ENCODE results near the gene PLXNA4. TPM values are rescaled to one million over a fixed set of nuclear protein-coding genes. Genes with fewer than 3 reads are reported as not detected.

The PLXNA4 gene
- total RNA-seq, 1 experiment from 2014 or later, result not detected

GRCh38 chr7:132247995-132248618 lies 328.2 kb downstream of the PLXNA4 start:
- H2AFZ ChIP-seq (ENCODE audit: low read depth, low read length, poor library complexity, severe bottlenecking), result no peak overlapping the region
- no peak overlapping the region for H3K9ac ChIP-seq (ENCODE audit: low read length)
- no peak overlapping the region for H3K4me2 ChIP-seq (ENCODE audit: low read length)
- intact Hi-C loops (cut with micrococcal nuclease), result no loop called here
- H3K27ac ChIP-seq (ENCODE audit: low read depth, low read length), result no peak overlapping the region
- peaks cover 18% of the 10 kb centered on the region for H3K27me3 ChIP-seq (ENCODE audit: insufficient read depth, low read length)
- no peak for ATAC-seq
- BruUV-seq (replicated peaks), result no TSS peak
- no peaks in the 10 kb centered on the region for H3K9me3 ChIP-seq (ENCODE audit: control insufficient read depth in 1 of 2, insufficient read depth in 1 of 2, low read depth in 1 of 2, low read length in 2 of 2)
- H3K9me2 ChIP-seq (ENCODE audit: insufficient read depth), result no peaks in the 10 kb centered on the region
- H3K36me3 ChIP-seq (ENCODE audit: control insufficient read depth in 1 of 2, insufficient read depth in 2 of 2, low read length in 2 of 2), result no peaks in the 10 kb centered on the region
- POLR2A ChIA-PET, result no interaction called here
- no peaks in the 10 kb centered on the region for H3K4me1 ChIP-seq (ENCODE audit: control insufficient read depth in 1 of 2, insufficient read depth in 2 of 2, low read length in 2 of 2)
- no peaks in the 10 kb centered on the region for H3K79me2 ChIP-seq (ENCODE audit: insufficient read depth, low read length)
- RAD21 ChIA-PET (ENCODE audit: low non-redundant PET in 1 of 2, low total read pairs in 2 of 2, uncharacterized antibody in 2 of 2, unreplicated experiment in 2 of 2), result no interaction called here
- CTCF ChIA-PET, result no interaction called here
- DNase-seq (ENCODE audit: low read depth, low spot score), result no peak
- no peaks in the 10 kb centered on the region for H4K20me1 ChIP-seq (ENCODE audit: insufficient read depth)
- no peak overlapping the region for H3K4me3 ChIP-seq (replicated peaks in 1 of 2; ENCODE audit: low read depth in 1 of 2, low read length in 2 of 2)
- TF ChIP-seq SIN3A (IDR thresholded peaks at IDR 0.05; ENCODE audit: low read depth) (no peak), EZH2phosphoT487 (IDR thresholded peaks at IDR 0.05; ENCODE audit: borderline replicate concordance) (no peak), REST (IDR thresholded peaks at IDR 0.05; ENCODE audit: low read depth) (no peak), ZBTB33 (IDR thresholded peaks at IDR 0.05; ENCODE audit: extremely low read depth, insufficient replicate concordance, low read length) (no peak), ELF1 (IDR thresholded peaks at IDR 0.05; ENCODE audit: borderline replicate concordance, low read depth) (no peak), SP1 (IDR thresholded peaks at IDR 0.05; ENCODE audit: low read depth) (no peak), ZNF274 (IDR thresholded peaks at IDR 0.05; ENCODE audit: low read depth, low read length) (no peak), ATF3 (IDR thresholded peaks at IDR 0.05) (no peak), POLR2A (IDR thresholded peaks at IDR 0.05; ENCODE audit: borderline replicate concordance, extremely low read depth, insufficient read depth, insufficient read length) (no peak), MAX (IDR thresholded peaks at IDR 0.05) (no peak), POLR2AphosphoS5 (IDR thresholded peaks at IDR 0.05; ENCODE audit: low read depth, low read length) (no peak), ZFX (IDR thresholded peaks at IDR 0.05) (no peak), CTCF (IDR thresholded peaks at IDR 0.05 in 2 of 3, conservative IDR thresholded peaks at IDR 0.05 in 1 of 3; ENCODE audit: borderline replicate concordance in 1 of 3, insufficient read depth in 1 of 3, low read depth in 2 of 3, low read length in 2 of 3) (no peak), CEBPB (IDR thresholded peaks at IDR 0.05; ENCODE audit: low read depth) (no peak), JUND (IDR thresholded peaks at IDR 0.05) (no peak), EZH2 (IDR thresholded peaks at IDR 0.05) (no peak), TCF7L2 (IDR thresholded peaks at IDR 0.05; ENCODE audit: borderline replicate concordance, extremely low read depth, insufficient read depth, insufficient read length) (no peak), RAD21 (IDR thresholded peaks at IDR 0.05; ENCODE audit: low read depth) (no peak)
